ENCODE results near the gene CELSR1. TPM values are rescaled to one million over a fixed set of nuclear protein-coding genes. Genes with fewer than 3 reads are reported as not detected.
"Not testable (repeated sequence)": the region's sequence is repeated elsewhere in the genome, so short reads cannot be mapped to it uniquely, and the experiment has no call there.

The CELSR1 gene
- total RNA-seq, 1 experiment from 2014 or later, result 37.6 TPM

GRCh38 chr22:46517255-46517761, 20.1 kb downstream of the CELSR1 start:
- no peak for DNase-seq
- BruUV-seq (replicated peaks), result no TSS peak
- Histone ChIP-seq H3K4me3 (no peak overlapping the region), H3K27ac (no peak overlapping the region), H3K79me2 (ENCODE audit: low read depth) (peaks cover 36% of the 10 kb centered on the region; the same call in 1 of the 2 replicates), H3K4me2 (no peak overlapping the region), H3K27me3 (ENCODE audit: insufficient read depth, low read depth) (no peaks in the 10 kb centered on the region), H3F3A (ENCODE audit: insufficient read depth, low read depth) (peaks cover 21% of the 10 kb centered on the region; the same call in 1 of the 2 replicates), H2AFZ (no peak overlapping the region), H4K20me1 (ENCODE audit: insufficient read depth) (no peaks in the 10 kb centered on the region), H3K36me3 (ENCODE audit: low read depth) (no peaks in the 10 kb centered on the region), H3K9me2 (ENCODE audit: insufficient read depth) (no peaks in the 10 kb centered on the region), H3K9me3 (ENCODE audit: insufficient read depth, low read depth) (no peaks in the 10 kb centered on the region), H3K4me1 (replicated peaks; ENCODE audit: insufficient read depth) (peaks cover 21% of the 10 kb centered on the region)
- intact Hi-C loops (cut with micrococcal nuclease; ENCODE audit: unreplicated experiment), result no loop called here
- no peak for TF ChIP-seq CTCF (conservative IDR thresholded peaks at IDR 0.05)
- no peak for TF ChIP-seq EZH2 (IDR thresholded peaks at IDR 0.05; ENCODE audit: low read depth)
- CTCF ChIA-PET, result no interaction called here
- POLR2A ChIA-PET (ENCODE audit: unreplicated experiment), result no interaction called here

GRCh38 chr22:46516638-46517037, 20.8 kb downstream of the CELSR1 start:
- Histone ChIP-seq H3K79me2 (ENCODE audit: low read depth) (peaks cover 40% of the 10 kb centered on the region; the same call in 1 of the 2 replicates), H3K36me3 (ENCODE audit: low read depth) (no peaks in the 10 kb centered on the region), H3K9me2 (ENCODE audit: insufficient read depth) (no peaks in the 10 kb centered on the region), H2AFZ (no peak overlapping the region), H3K4me2 (no peak overlapping the region), H3F3A (ENCODE audit: insufficient read depth, low read depth) (peaks cover 21% of the 10 kb centered on the region; the same call in 1 of the 2 replicates), H4K20me1 (ENCODE audit: insufficient read depth) (no peaks in the 10 kb centered on the region), H3K27me3 (ENCODE audit: insufficient read depth, low read depth) (no peaks in the 10 kb centered on the region), H3K27ac (no peak overlapping the region), H3K9me3 (ENCODE audit: insufficient read depth, low read depth) (no peaks in the 10 kb centered on the region), H3K4me1 (replicated peaks; ENCODE audit: insufficient read depth) (peaks cover 21% of the 10 kb centered on the region), H3K4me3 (no peak overlapping the region)
- intact Hi-C loops (cut with micrococcal nuclease; ENCODE audit: unreplicated experiment), result no loop called here
- no peak for TF ChIP-seq EZH2 (IDR thresholded peaks at IDR 0.05; ENCODE audit: low read depth)
- TF ChIP-seq CTCF (conservative IDR thresholded peaks at IDR 0.05), result no peak
- no peak for DNase-seq
- ChIA-PET CTCF (no interaction called here), POLR2A (ENCODE audit: unreplicated experiment) (no interaction called here)
- BruUV-seq (replicated peaks), result no TSS peak

- intact Hi-C loops (cut with micrococcal nuclease; ENCODE audit: unreplicated experiment); H3K9me3 ChIP-seq (ENCODE audit: insufficient read depth, low read depth); POLR2A ChIA-PET (ENCODE audit: unreplicated experiment); H3K27me3 ChIP-seq (ENCODE audit: insufficient read depth, low read depth); DNase-seq; H3K9me2 ChIP-seq (ENCODE audit: insufficient read depth); H3K36me3 ChIP-seq (ENCODE audit: low read depth); H4K20me1 ChIP-seq (ENCODE audit: insufficient read depth); CTCF ChIA-PET; BruUV-seq (replicated peaks); H3K4me2 ChIP-seq; H3K4me3 ChIP-seq; H2AFZ ChIP-seq: not testable (repeated sequence)
- H3K27ac ChIP-seq, result peak overlapping the region; percentile 75; the same call in 1 of the 2 replicates
- peaks cover 21% of the 10 kb centered on the region for H3K4me1 ChIP-seq (replicated peaks; ENCODE audit: insufficient read depth)
- peaks cover 40% of the 10 kb centered on the region; the same call in 1 of the 2 replicates for H3K79me2 ChIP-seq (ENCODE audit: low read depth)
- peaks cover 21% of the 10 kb centered on the region; the same call in 1 of the 2 replicates for H3F3A ChIP-seq (ENCODE audit: insufficient read depth, low read depth)
These were observed 21.3 kb downstream of the CELSR1 start for GRCh38 chr22:46516112-46516487.
